IPS DF 4.7 (cell line): Measurements from ENCODE around the gene HSD17B3.
"Not testable (repeated sequence)": the region's sequence is repeated elsewhere in the genome, so short reads cannot be mapped to it uniquely, and the experiment has no call there.

Source experiments
- DNase-seq: peaks from one replicate; pipeline ENCODE4 v3.0.0-alpha.2; 2013; ENCODE audit warnings: low spot score; ENCODE audit errors: extremely low read depth

Gene HSD17B3

DNA sequence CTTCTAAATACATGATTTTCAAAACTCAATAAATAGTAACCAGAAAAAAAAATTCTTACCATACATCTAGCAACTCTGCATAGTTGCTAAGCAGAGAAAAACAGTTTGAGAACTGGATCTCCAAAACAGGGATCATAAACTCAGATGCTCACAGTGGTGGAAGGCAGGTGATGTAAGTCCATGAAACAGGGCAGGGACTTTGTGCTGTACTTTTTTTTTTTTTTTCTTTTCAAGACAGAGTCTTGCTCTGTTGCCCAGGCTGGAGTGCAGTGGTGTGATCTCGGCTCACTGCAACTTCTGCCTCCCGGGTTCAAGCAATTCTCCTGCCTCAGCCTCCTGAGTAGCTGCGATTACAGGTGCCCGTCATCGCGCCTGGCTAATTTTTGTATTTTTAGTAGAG lies 5.0 kb upstream of the HSD17B3 start:
- DNase-seq, result not testable (repeated sequence)

GRCh38 chr9:96305171-96305570 lies 3.2 kb upstream of the HSD17B3 start:
- DNase-seq, result no peak

DNA sequence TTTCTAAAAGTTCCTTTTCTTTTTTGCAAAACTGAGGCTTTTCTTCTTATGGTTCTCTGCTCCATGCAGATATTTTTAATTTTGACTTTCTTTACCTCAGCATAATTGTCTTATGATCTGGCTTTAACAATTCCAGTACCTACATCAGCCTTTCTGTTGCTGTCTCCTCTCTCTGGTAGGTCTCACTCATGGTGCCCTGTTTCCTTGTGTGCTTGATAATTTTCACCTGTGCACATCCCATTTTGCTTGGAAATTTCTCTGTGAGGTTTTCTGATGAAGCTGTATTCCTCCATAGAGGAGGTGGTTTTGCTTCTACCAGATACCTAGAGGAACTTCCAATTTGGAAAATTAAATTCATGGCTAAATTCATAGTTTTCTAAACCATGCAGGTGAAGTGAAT lies 2.3 kb upstream of the HSD17B3 start:
- no peak for DNase-seq

DNA sequence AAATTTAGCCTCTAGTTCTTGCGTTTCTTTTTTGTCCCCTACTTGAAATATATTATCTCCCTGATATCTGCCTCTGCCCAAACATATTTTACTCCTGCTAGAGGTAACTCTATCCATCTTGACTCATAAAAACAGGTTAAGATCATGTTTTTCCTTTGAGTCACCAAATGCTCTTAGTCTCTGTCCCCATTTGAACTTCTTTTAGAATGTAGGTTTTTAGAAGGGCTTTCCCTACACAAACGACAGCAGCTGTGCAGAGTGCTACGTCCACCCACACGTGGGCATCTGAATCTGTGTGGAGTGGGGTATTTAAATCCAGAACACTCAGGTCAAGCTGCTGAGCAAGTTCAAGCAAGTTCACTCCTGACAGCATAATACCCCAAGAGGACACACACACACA lies 2.2 kb downstream of the HSD17B3 start:
- no peak for DNase-seq

DNA sequence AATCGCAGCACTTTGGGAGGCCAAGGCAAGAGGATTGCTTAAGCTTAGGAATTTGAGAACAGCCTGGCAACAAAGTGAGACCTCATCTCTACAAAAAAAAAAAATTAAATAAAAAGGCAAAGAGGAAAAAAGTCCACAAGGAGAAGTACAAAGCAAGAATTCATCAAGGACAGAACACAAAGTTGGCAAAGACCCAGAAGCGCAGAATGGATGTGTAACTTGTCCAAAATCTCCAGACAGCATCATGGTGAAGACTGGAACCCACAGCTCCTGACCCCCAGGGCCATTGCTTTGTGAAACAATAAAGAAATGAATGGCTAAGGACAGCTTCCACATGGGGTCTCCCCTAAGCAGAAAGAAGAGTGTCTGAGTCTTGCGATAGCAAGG lies 7.8 kb downstream of the HSD17B3 start:
- no peak for DNase-seq

- no peak for DNase-seq
These were observed 8.3 kb downstream of the HSD17B3 start for GRCh38 chr9:96293498-96294158.

DNA sequence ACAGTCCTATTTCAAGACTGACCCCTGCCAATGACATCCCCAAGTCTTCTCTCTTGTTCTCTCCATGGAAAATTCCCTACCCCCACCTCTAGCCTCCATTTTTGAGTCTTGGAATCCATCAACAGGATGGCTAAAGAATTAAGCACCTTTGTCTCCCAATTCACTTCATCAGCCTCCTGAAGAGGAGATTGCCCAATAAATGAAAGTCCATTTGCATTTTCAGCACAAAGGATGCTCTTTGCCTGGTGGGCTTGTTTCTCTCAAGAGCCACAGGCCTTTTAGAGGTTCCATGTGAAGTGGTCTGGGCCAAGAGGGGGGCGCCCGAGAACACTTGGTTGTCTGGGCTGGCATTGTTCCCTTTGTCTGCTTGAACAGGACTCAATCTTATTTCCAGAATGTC lies 12.6 kb downstream of the HSD17B3 start:
- no peak for DNase-seq

GRCh38 chr9:96281641-96282040 lies 20.3 kb downstream of the HSD17B3 start:
- no peak for DNase-seq

GRCh38 chr9:96279932-96280331 lies 22.0 kb downstream of the HSD17B3 start:
- no peak for DNase-seq

DNA sequence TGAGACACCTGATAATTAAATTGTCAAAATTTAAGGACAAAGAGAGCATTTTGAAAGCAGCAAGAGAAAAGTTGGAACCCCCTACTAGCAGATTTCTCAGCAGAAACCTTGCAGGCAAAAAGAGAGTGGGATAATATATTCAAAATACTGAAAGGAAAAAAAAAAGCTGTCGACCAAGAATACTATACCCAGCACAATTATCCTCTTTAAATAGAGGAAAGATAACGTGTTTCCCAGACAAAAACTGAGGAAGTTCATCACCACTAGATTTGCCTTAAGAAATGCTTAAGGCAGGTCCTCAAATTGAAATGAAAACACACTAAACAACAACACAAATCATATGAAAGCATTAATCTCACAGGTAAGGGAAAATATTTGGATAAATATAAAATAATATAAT lies 27.0 kb downstream of the HSD17B3 start:
- no peak for DNase-seq

GRCh38 chr9:96270236-96270744 lies 31.7 kb downstream of the HSD17B3 start:
- DNase-seq, result no peak

DNA sequence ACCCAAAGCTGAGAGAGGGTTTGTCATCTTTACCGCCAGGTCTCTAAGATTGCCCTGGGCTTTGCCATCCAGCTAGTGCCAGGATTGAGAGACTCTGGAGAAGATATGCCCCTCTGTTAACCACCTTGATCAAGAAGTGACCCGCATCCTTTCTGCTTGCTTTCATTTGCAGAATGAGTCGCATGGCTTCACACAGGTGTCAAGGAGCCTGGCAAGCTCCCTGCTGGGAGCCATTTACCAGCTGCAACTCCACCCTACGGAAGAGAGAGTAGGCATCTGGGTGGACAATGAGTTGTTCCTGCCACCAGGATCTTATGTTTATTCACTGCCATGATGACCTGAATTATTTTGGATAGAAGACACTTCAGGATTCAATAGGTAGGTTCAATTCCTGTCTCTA lies 43.0 kb downstream of the HSD17B3 start:
- DNase-seq, result no peak

- peak; percentile 75 for DNase-seq
These were observed 45.2 kb downstream of the HSD17B3 start for GRCh38 chr9:96256800-96257199.

GRCh38 chr9:96255698-96256097 lies 46.3 kb downstream of the HSD17B3 start:
- no peak for DNase-seq

DNA sequence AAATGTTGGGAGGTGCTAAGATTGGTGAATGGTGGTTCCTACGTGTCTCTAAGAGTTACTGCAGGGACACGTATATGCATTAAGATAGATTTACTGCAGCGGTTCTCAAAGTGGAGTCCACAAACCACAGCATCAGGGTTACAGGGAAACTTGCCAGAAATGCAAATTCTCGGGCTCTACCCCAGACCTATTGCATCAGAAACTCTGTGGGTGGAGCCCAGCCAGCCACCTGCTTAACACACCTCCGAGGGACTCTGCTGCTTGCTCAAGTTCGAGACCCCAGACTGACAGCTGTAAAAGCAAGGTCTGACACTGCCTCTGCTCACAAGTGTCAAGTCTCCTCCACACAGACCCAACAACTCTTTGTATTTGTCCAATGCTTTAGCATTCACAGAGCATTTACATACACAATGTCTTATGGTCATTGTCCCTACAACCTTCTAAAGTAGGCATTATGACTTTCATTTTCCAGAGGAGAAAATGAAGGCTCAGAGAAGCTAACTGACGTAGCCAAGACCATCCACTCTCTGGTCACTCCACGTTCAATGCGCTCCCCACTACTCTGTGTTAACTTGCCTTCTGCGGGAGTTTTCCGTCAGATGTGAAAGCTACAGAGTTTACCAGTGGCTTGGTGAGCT lies 48.8 kb downstream of the HSD17B3 start:
- DNase-seq, result no peak

- DNase-seq, result no peak
These were observed 50.5 kb downstream of the HSD17B3 start for GRCh38 chr9:96251451-96251850.

DNA sequence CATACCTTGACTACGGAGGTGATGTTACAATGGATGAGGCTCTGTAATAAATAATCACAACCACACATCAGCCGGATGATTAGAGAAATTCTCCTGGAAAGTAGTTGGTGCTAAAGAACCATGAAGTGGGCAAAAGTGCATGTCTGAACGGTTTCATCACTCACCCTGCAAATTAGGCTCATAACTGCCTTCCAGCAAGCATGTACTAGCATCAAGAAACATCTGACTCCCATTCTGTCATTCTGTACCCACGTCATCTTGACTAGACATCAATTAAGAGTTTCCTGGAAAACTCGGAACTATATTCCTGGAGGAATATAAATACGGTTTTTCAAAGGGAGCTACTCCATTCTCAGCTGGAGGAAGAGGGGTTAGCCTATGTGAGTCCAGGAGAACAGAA lies 52.2 kb downstream of the HSD17B3 start:
- no peak for DNase-seq

DNA sequence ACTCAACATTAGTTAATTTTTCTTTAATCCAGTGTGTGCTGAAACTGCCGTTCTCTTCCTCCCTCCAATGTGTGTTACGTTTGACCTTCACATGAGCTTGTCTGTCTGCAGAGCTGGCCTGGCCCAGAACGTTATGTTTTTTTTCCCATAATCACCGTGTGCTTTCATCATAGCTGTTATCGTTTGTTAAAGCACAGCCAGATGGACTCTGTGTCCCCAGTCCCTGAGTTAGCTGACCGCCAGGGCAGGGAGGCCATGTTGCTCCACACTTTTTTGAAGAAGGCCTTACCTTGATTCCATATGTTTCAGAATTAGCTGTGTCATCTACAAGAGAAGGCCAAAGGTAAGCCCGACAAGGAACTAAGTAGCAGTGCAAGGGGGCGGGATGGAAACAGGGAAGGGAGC lies 55.7 kb downstream of the HSD17B3 start:
- DNase-seq, result no peak

DNA sequence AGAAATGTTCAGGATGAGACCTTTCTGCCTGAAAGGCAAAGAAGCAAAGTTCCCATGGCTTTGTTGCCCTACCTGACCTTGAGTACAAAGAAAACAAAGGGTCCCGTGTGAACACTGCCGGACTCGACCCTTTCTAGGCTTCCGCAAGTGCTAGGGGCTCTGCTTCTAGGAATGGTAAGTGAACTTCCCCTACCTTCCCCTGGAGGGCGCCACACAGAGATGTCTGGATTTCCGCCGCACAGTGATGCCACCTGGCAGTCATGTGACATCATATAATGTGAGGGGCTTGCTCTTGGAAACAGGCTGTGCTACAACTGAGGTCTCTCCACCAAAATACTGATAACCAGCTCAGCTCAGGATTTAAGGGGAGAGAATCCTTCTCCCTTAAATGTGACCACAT lies 56.6 kb downstream of the HSD17B3 start:
- DNase-seq, result no peak

GRCh38 chr9:96243778-96244177 lies 58.2 kb downstream of the HSD17B3 start:
- no peak for DNase-seq

DNA sequence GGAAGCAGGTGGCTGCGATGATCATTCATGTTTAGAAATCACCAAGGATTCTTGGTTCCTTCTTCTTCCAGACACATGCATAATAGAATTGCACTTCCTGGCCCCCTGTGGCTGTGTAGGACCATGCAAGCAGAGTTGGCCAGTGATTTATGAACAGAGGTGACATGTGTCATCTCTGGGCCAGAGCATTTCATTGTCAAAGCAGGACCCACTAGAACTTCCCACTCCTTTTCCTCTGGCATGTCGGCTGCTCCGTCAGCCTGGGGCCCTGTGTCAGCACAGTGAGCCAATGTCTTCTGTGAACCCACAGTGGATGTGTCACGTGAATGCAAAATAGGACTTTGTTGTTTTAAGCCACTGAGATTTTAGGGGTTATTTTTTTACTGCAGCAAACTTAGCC lies 59.2 kb downstream of the HSD17B3 start:
- DNase-seq, result no peak

GRCh38 chr9:96241391-96241809 lies 60.6 kb downstream of the HSD17B3 start:
- DNase-seq, result no peak

GRCh38 chr9:96236854-96237550 lies 65.0 kb downstream of the HSD17B3 start:
- no peak for DNase-seq
